ENCODE measurements around the gene TPX2.

The TPX2 gene

GRCh38 chr20:31722257-31723068 lies 16.6 kb upstream of the TPX2 start, which contains the start of gene BCL2L1 (continued):
- TF ChIP-seq ZNF311 (tag by site-specific recombination; IDR thresholded peaks at IDR 0.05; ENCODE audit: borderline replicate concordance) (no peak), ZNF600 (tag by site-specific recombination; IDR thresholded peaks at IDR 0.05) (peak; percentile 84; the same call in 1 of the 2 replicates), FEZF1 (tag by site-specific recombination; IDR thresholded peaks at IDR 0.05) (no peak), IKZF3 (tag by site-specific recombination; IDR thresholded peaks at IDR 0.05) (no peak), ZNF133 (tag by site-specific recombination; IDR thresholded peaks at IDR 0.05) (no peak), KLF16 (tag by site-specific recombination; IDR thresholded peaks at IDR 0.05) (peak; percentile 52; the same call in 1 of the 2 replicates), ZBTB8A (tag by site-specific recombination; IDR thresholded peaks at IDR 0.05) (peak; percentile 31; the same call in 1 of the 2 replicates), ELK4 (IDR thresholded peaks at IDR 0.05; ENCODE audit: borderline replicate concordance, low read depth, low read length) (no peak), ZNF169 (tag by site-specific recombination; IDR thresholded peaks at IDR 0.05) (no peak), ZNF843 (tag by site-specific recombination; IDR thresholded peaks at IDR 0.05) (0 out of 2 replicates have a peak, but pooled peaks have one; percentile 23), PBX3 (CRISPR knock-in tag; IDR thresholded peaks at IDR 0.05) (no peak), ZNF529 (tag by site-specific recombination; IDR thresholded peaks at IDR 0.05; ENCODE audit: insufficient replicate concordance) (no peak), ZBTB21 (tag by site-specific recombination; IDR thresholded peaks at IDR 0.05) (no peak), ZNF560 (tag by site-specific recombination; IDR thresholded peaks at IDR 0.05; ENCODE audit: borderline replicate concordance) (no peak), ZNF654 (tag by site-specific recombination; IDR thresholded peaks at IDR 0.05; ENCODE audit: low read depth) (0 out of 2 replicates have a peak, but pooled peaks have one; percentile 13)

GRCh38 chr20:31723069-31723318 lies 16.1 kb upstream of the TPX2 start:
- H3K36me3 ChIP-seq (ENCODE audit: control insufficient read depth in 2 of 2, insufficient read depth in 1 of 2, low read length in 2 of 2) = peaks cover 0 to 36% of the 10 kb centered on the region in 2 experiments; a peak in 1 of 3 replicates
- POLR2A ChIA-PET = interaction anchor here (0.6 to 6.5 kb wide), 22 partner anchors 9 to 295 kb away, joined by 3 to 98 read pairs (median 5); partner anchors contain the start of genes ID1 and TPX2
- peaks cover 8% of the 10 kb centered on the region; the same call in 1 of the 2 replicates for H3K4me1 ChIP-seq (ENCODE audit: control insufficient read depth, insufficient read depth, low read length)
- peak overlapping the region; percentile 94 for H3K4me3 ChIP-seq (ENCODE audit: low read depth, low read length)
- no peaks in the 10 kb centered on the region for H3K9me3 ChIP-seq (ENCODE audit: control insufficient read depth, insufficient read depth, low read depth, low read length)
- peak overlapping the region; percentile 95 for H3K27ac ChIP-seq (ENCODE audit: extremely low read depth, low read depth, low read length)
- CTCF ChIA-PET = interaction anchor here (0.6 to 10.4 kb wide), 37 partner anchors 10 to 209 kb away, joined by 3 to 303 read pairs (median 7); partner anchors contain the start of genes HM13, ID1 and TPX2
- TF ChIP-seq ZNF645 (tag by site-specific recombination; IDR thresholded peaks at IDR 0.05) (peak; percentile 57; the same call in 1 of the 2 replicates), ZNF335 (tag by site-specific recombination; conservative IDR thresholded peaks at IDR 0.05) (0 out of 2 replicates have a peak, but pooled peaks have one; percentile 20), PRDM10 (tag by site-specific recombination; IDR thresholded peaks at IDR 0.05) (peak; percentile 88), ZNF449 (tag by site-specific recombination; IDR thresholded peaks at IDR 0.05) (0 out of 2 replicates have a peak, but pooled peaks have one; percentile 26), ZNF837 (tag by site-specific recombination; IDR thresholded peaks at IDR 0.05) (no peak), ZSCAN4 (tag by site-specific recombination; IDR thresholded peaks at IDR 0.05) (0 out of 2 replicates have a peak, but pooled peaks have one; percentile 8), ZFP37 (tag by site-specific recombination; IDR thresholded peaks at IDR 0.05) (0 out of 2 replicates have a peak, but pooled peaks have one; percentile 35), IKZF3 (tag by site-specific recombination; IDR thresholded peaks at IDR 0.05) (no peak), ZSCAN5A (tag by site-specific recombination; IDR thresholded peaks at IDR 0.05) (no peak)
